Measurements from ENCODE around the gene RABGGTA.
"Not testable (repeated sequence)": the region's sequence is repeated elsewhere in the genome, so short reads cannot be mapped to it uniquely, and the experiment has no call there.

RABGGTA gene

GRCh38 chr14:24261256-24261968, 10.0 kb downstream of the RABGGTA start:
- no peak for DNase-seq (ENCODE audit: extremely low read depth in 1 of 2, low read depth in 1 of 2)

GRCh38 chr14:24260780-24261157, 10.6 kb downstream of the RABGGTA start:
- DNase-seq (ENCODE audit: extremely low read depth in 1 of 2, low read depth in 1 of 2): no peak

DNA sequence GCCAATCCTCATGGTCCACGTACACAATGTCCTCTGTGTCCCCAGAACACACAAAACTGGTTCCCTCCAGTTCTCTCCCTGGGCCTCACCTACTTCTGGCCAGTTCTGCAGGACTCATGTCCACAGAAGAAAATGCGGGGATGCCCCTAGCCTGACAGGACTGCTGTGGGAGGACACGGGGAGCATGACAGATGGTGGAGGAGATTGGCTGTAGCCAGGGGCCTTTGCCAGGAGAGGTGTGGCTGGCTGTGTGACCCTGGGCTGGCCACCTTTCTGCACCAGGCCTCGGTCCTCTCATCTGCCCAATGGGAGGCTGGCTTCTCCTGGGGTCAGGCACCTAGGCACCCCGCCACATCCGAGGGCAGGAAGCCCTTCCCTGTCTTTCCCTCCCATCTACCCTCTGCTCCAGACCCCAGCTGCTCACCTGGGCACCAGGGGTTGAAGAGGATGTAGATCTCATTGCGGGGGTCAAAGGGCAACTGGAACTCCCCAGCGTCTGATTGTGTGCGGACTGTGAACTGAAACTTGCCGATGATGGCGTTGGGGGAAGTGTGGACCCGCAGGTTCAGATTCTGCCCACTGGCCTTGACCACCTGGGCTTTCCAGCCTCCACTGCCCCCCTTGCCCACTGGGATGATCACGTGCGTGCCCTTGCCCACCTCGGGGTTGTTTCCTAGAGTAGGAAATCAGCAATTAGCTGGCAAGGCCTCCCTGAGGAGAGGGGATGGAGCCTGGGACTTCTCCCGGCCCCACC, 11.2 kb downstream of the RABGGTA start:
- DNase-seq (ENCODE audit: extremely low read depth in 1 of 2, low read depth in 1 of 2): no peak

GRCh38 chr14:24259282-24260025, 11.9 kb downstream of the RABGGTA start:
- DNase-seq (ENCODE audit: extremely low read depth in 1 of 2, low read depth in 1 of 2): no peak

GRCh38 chr14:24258548-24259265, 12.7 kb downstream of the RABGGTA start:
- DNase-seq (ENCODE audit: extremely low read depth in 1 of 2, low read depth in 1 of 2): no peak

- DNase-seq (ENCODE audit: extremely low read depth in 1 of 2, low read depth in 1 of 2): no peak
These were observed 13.3 kb downstream of the RABGGTA start for GRCh38 chr14:24258119-24258518.

GRCh38 chr14:24256960-24257359, 14.4 kb downstream of the RABGGTA start:
- no peak for DNase-seq (ENCODE audit: extremely low read depth in 1 of 2, low read depth in 1 of 2)

GRCh38 chr14:24255931-24256711, 15.3 kb downstream of the RABGGTA start:
- no peak for DNase-seq (ENCODE audit: extremely low read depth in 1 of 2, low read depth in 1 of 2)

GRCh38 chr14:24255438-24255837, 16.0 kb downstream of the RABGGTA start:
- no peak for DNase-seq (ENCODE audit: extremely low read depth in 1 of 2, low read depth in 1 of 2)

GRCh38 chr14:24254630-24255392, 16.6 kb downstream of the RABGGTA start:
- DNase-seq (ENCODE audit: extremely low read depth in 1 of 2, low read depth in 1 of 2): no peak

DNA sequence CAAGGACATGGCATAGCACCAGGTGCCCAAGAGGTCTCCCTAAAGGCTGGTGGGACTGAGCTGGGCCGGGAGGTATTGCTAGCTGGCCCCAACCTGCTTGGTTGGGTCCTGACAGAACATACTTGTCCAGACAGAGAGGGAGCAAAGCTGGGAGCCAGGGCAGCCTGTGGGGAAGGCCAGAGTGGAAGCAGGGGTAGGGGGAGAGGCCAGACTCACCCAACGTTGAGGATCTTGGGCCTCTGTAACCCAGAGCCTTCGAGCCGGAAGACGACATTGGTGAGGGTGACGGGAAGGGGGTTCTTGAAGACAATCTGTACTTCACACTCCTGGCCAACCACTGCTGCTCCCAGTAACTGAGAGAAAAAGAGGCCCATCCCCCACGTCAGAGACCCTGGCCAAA, 17.5 kb downstream of the RABGGTA start:
- DNase-seq (ENCODE audit: extremely low read depth in 1 of 2, low read depth in 1 of 2): no peak

GRCh38 chr14:24252289-24253124, 18.9 kb downstream of the RABGGTA start:
- DNase-seq (ENCODE audit: extremely low read depth in 1 of 2, low read depth in 1 of 2): no peak

- DNase-seq (ENCODE audit: extremely low read depth in 1 of 2, low read depth in 1 of 2): no peak
These were observed 19.5 kb downstream of the RABGGTA start for GRCh38 chr14:24251880-24252288.

DNA sequence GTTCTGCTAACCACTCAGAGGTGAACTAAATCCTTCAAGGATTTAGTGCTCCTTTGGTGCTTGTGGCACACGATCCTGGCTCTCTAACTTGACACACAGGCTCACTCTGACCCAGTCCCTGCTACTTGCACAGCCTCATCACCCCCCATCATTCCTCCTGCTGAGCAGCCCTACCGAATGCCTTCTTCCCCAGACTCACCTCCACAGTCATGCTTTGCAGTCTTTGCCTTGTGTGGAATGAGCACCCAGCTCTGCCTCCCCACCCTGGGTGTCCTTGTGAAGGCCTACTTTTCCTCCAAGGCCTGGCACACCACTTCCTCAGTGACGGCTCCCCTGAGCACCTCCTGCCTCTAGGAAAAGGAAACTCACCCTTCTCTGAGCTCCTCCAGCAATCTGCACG, 21.0 kb downstream of the RABGGTA start:
- DNase-seq (ENCODE audit: extremely low read depth in 1 of 2, low read depth in 1 of 2): no peak

- DNase-seq (ENCODE audit: extremely low read depth in 1 of 2, low read depth in 1 of 2): no peak
These were observed 22.0 kb downstream of the RABGGTA start for GRCh38 chr14:24249230-24250021.

GRCh38 chr14:24247422-24247821, 24.0 kb downstream of the RABGGTA start:
- no peak for DNase-seq (ENCODE audit: extremely low read depth in 1 of 2, low read depth in 1 of 2)

- no peak for DNase-seq (ENCODE audit: extremely low read depth in 1 of 2, low read depth in 1 of 2)
These were observed 24.6 kb downstream of the RABGGTA start for GRCh38 chr14:24246765-24247212.

DNA sequence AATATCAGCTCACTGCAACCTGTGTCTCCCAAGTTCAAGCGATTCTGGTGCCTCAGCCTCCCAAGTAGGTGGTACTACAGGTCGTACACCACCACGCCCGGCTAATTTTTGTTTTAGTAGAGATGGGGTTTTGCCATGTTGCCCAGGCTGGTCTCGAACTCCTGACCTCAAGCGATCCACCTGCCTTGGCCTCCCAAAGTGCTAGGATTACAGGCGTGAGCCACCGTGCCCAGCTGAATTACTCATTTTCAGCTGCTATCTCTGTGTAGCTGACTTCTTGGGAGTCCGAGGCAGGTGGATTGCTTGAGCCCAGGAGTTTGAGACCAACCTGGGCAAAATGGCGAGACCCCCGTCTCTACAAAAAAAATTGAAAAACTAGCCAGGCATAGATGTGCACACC, 26.0 kb downstream of the RABGGTA start:
- not testable (repeated sequence) for DNase-seq (ENCODE audit: extremely low read depth in 1 of 2, low read depth in 1 of 2)

All from activated CD8-positive, alpha-beta memory T cell treated with anti-CD3 and anti-CD28 coated beads for 1 hour (primary cell).